K562 (cell line): Measurements from ENCODE around the gene KCNN4. TPM values are rescaled to one million over a fixed set of nuclear protein-coding genes. Genes with fewer than 3 reads are reported as not detected.

Experiments
- ATAC-seq: fragments of 200-7000 bp; cut with Tn5 transposase; 3 replicates; pipeline ENCODE4 v1.9.1; 2020; ENCODE audit warnings: moderate library complexity
- BruUV-seq: library from RNA; stranded (reverse); fragments of 400-500 nt; replicated peaks from 2 replicates; lab custom pipeline; 2021; lab: Mats Ljungman, UMichigan
- CTCF ChIA-PET: fragments of 300-600 bp; formaldehyde crosslinking; extraction: SDS; loops from one replicate; lab custom pipeline; 2021; ENCODE audit warnings: low intra/inter-chr PET ratio; lab: Yijun Ruan, JAX
- POLR2A ChIA-PET: fragments of 300-600, 350-650 bp; sonication (Branson Sonifier 250); formaldehyde crosslinking; extraction: SDS; loops from one replicate; lab custom pipeline; 2021; ENCODE audit warnings: antibody characterized with exemption, inconsistent platforms; lab: Yijun Ruan, JAX
- DNase-seq, 4 experiments: peaks; one replicate each; pipeline versions ENCODE4 v3.0.0 to v3.0.0-alpha.2; 2011 to 2018; ENCODE audit warnings: low spot score in 3 of 4, mixed read lengths in 3 of 4; ENCODE audit errors: extremely low read depth in 1 of 4
- FAIRE-seq: peaks from 2 replicates; lab custom pipeline; 2011; peaks lifted over from hg19 to GRCh38; lab: Jason Lieb, UNC
- H2AFZ ChIP-seq: 2 replicates; pipeline ENCODE4 v1.6.0; 2011; ENCODE audit warnings: low read depth, low read length, control low read depth, inconsistent platforms
- H3K27ac ChIP-seq: fragments of 200-600 bp; 3 replicates; pipeline ENCODE4 v1.8.0; 2011; ENCODE audit warnings: low read depth, mild to moderate bottlenecking, control low read depth, inconsistent platforms, low read length, moderate library complexity, mixed read lengths; ENCODE audit errors: extremely low read depth
- H3K27me3 ChIP-seq, 2 experiments: fragments of 300-600 bp in 1 of 2; 2 replicates in 1 of 2; 3 replicates in 1 of 2; pipeline versions ENCODE4 v1.6.0 to v1.8.0; 2011; ENCODE audit warnings: inconsistent platforms in 2 of 2, low read length in 2 of 2, mild to moderate bottlenecking in 1 of 2, mixed read lengths in 1 of 2, moderate library complexity in 1 of 2; ENCODE audit not compliant: control insufficient read depth in 2 of 2, insufficient read depth in 2 of 2
- H3K36me3 ChIP-seq: fragments of 300-600 bp; 3 replicates; pipeline ENCODE4 v1.8.0; 2011; ENCODE audit warnings: mild to moderate bottlenecking, low read length, inconsistent platforms; ENCODE audit not compliant: control insufficient read depth, insufficient read depth
- H3K4me1 ChIP-seq, 2 experiments: fragments of 200-600 bp in 1 of 2; replicated peaks in 1 of 2; 2 replicates in 1 of 2; 3 replicates in 1 of 2; pipeline versions ENCODE4 v1.5.1 to v1.8.0; 2011; ENCODE audit warnings: inconsistent platforms in 2 of 2, low read length in 2 of 2, mild to moderate bottlenecking in 1 of 2, mixed read lengths in 1 of 2, moderate library complexity in 1 of 2; ENCODE audit not compliant: control insufficient read depth in 2 of 2, insufficient read depth in 2 of 2
- H3K4me2 ChIP-seq: 2 replicates; pipeline ENCODE4 v1.6.1; 2011; ENCODE audit warnings: low read length, control low read depth, inconsistent platforms, mixed read lengths; ENCODE audit not compliant: insufficient read depth
- H3K4me3 ChIP-seq: fragments of 200-600 bp; sonication (generic), shearing (Covaris generic); 2 replicates; pipeline ENCODE4 v1.5.1; 2016; ENCODE audit warnings: control low read depth, inconsistent platforms
- H3K79me2 ChIP-seq: fragments of 200-600 bp; 3 replicates; pipeline ENCODE4 v1.8.0; 2011; ENCODE audit warnings: low read length, inconsistent platforms; ENCODE audit not compliant: control insufficient read depth, insufficient read depth
- H3K9ac ChIP-seq, 2 experiments: 2 replicates each; pipeline versions ENCODE4 v1.6.0 to v1.6.1; 2011; ENCODE audit warnings: low read depth in 2 of 2, low read length in 2 of 2, control low read depth in 1 of 2, inconsistent platforms in 1 of 2, mild to moderate bottlenecking in 1 of 2, mixed read lengths in 1 of 2; ENCODE audit not compliant: insufficient read depth in 1 of 2
- H3K9me1 ChIP-seq: one replicate; pipeline ENCODE4 v1.6.0; 2011; ENCODE audit warnings: inconsistent platforms, mild to moderate bottlenecking, low read length, moderate library complexity; ENCODE audit not compliant: control insufficient read depth, insufficient read depth
- H3K9me3 ChIP-seq: replicated peaks from 2 replicates; pipeline ENCODE4 v1.5.1; 2011; ENCODE audit warnings: low read depth, low read length, inconsistent platforms; ENCODE audit not compliant: control insufficient read depth, insufficient read depth
- H4K20me1 ChIP-seq: replicated peaks from 2 replicates; pipeline ENCODE4 v1.6.1; 2011; ENCODE audit warnings: low read length, inconsistent platforms, mixed read lengths; ENCODE audit not compliant: control insufficient read depth, insufficient read depth
- ARID1B ChIP-seq: fragments of 450-650 bp; IDR thresholded peaks from 2 replicates; pipeline ENCODE4 v1.6.1; 2016; ENCODE audit warnings: antibody characterized with exemption, mild to moderate bottlenecking, inconsistent platforms
- CCNT2 ChIP-seq: IDR thresholded peaks from 2 replicates; pipeline ENCODE4 v1.6.1; 2011; ENCODE audit warnings: borderline replicate concordance, low read depth, mild to moderate bottlenecking, moderate library complexity, mixed read lengths, low read length; ENCODE audit not compliant: insufficient read length; ENCODE audit errors: extremely low read depth
- EP400 ChIP-seq: fragments of 450-650 bp; IDR thresholded peaks from 2 replicates; pipeline ENCODE4 v1.6.1; 2017; ENCODE audit warnings: antibody characterized with exemption, mild to moderate bottlenecking, moderate library complexity
- FUS ChIP-seq: fragments of 200-400 bp; formaldehyde crosslinking; optimal IDR thresholded peaks from 2 replicates; pipeline ENCODE3; 2017; ENCODE audit warnings: low read depth, low read length
- HSF4 ChIP-seq: fragments of 250-450 bp; sonication (Bioruptor Pico); IDR thresholded peaks from 2 replicates; pipeline ENCODE4 v2.1.2; 2022; ENCODE audit warnings: mild to moderate bottlenecking, moderate library complexity, borderline replicate concordance
- TCF7 ChIP-seq: sonication (generic); IDR thresholded peaks from 2 replicates; pipeline ENCODE4 v1.6.1; 2016; ENCODE audit warnings: antibody characterized with exemption, borderline replicate concordance
- ZBTB17 ChIP-seq: fragments of 450-650 bp; formaldehyde crosslinking; IDR thresholded peaks from 2 replicates; pipeline ENCODE4 v1.4.0; 2020; ENCODE audit warnings: mild to moderate bottlenecking
- WGBS: fragments of 100-300 bp; shearing (Covaris generic); methylation state at CpG from one replicate; pipeline ENCODE4 v1.1.6; 2016; ENCODE audit warnings: low coverage, mixed read lengths; ENCODE audit not compliant: insufficient coverage; ENCODE audit errors: missing lambda C conversion rate; 5-methylcytosine and 5-hydroxymethylcytosine counted together
- in situ Hi-C: fragments of 300-500 bp; cut with MboI; formaldehyde crosslinking; loops from 4 replicates; pipeline ENCODE4 v1.15.0; 2018; ENCODE audit warnings: inconsistent platforms, mixed read lengths
- intact Hi-C: fragments of 100-400 bp; cut with micrococcal nuclease; formaldehyde crosslinking; loops from 2 replicates; pipeline ENCODE4 v1.14.2; 2022
- polyA plus RNA-seq, 8 experiments: library from polyadenylated mRNA; depleted of rRNA in 4 of 8; stranded (reverse) in 5 of 8; unstranded in 3 of 8; fragments of >200 nt; fragmentation: Nextera tagmentation in 2 of 8; fragmentation: Illumina TruSeq in 1 of 8; extraction: Ambion mirVana in 2 of 8; extraction: Trizol in 1 of 8; gene quantifications; 2 replicates each; pipeline versions ENCODE4 v1.2.1 to v1.2.3, GENCODE V29; 2011 to 2014; ENCODE audit warnings: inconsistent platforms in 1 of 8, missing spikeins in 1 of 8
- total RNA-seq, 7 experiments: library from RNA; depleted of rRNA in 6 of 7; stranded (reverse); fragments of >200 nt in 6 of 7; fragmentation: Illumina TruSeq in 2 of 7; extraction: Trizol in 2 of 7; gene quantifications; 2 replicates each; pipeline versions ENCODE4 v1.2.1 to v1.2.3, GENCODE V29; 2011 to 2021; ENCODE audit warnings: low replicate concordance in 1 of 7
- TF ChIP-seq, protein P1 (sequence below): fragments of 450-650 bp; IDR thresholded peaks from 2 replicates; pipeline ENCODE4 v1.6.1; 2016; ENCODE audit warnings: antibody characterized with exemption
- TF ChIP-seq, protein P2 (sequence below), 2 experiments: fragments of 450-650 bp; IDR thresholded peaks; 2 replicates each; pipeline ENCODE4 v1.6.1; 2016

KCNN4 gene
- total and polyA plus RNA-seq, 9 of the 15 experiments (the other 6 are each of a cell fraction or from before 2014, with no cell fraction given), result 0.53 to 37.7 (median 25.9) TPM

DNA sequence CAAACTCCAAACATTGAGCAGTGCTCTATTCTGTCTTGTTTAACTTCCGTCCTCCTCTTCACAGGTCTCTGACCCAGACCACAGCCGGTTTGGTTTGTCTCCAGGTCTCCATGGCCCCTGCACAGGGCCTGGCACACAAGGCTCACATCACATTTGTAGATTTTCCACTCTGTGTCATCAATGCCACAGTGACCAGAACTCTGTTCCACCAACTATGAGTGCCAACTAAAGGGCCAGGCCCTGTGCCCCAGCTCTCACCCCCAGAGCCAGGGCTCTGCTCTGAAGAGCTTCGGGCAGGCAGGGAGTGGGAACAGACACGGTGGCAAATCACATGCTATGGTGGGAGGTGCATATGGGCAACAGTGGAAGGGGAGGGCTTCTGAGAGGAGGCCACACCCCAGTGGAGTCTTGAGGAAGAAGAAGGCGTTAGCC is 42.0 kb downstream of the KCNN4 start:
- H3K9me1 ChIP-seq, result peaks cover 3% of the 10 kb centered on the region
- no peak for FAIRE-seq
- H3K36me3 ChIP-seq, result peaks cover 93% of the 10 kb centered on the region
- no peak for DNase-seq
- WGBS, result 67% methylated on average over 5 of the region's 5 CpGs
- CTCF ChIA-PET, result no interaction called here
- no peak for TF ChIP-seq FUS
- TF ChIP-seq EP400, result no peak
- no peak for TF ChIP-seq ARID1B
- no peak for TF ChIP-seq ZBTB17 (CRISPR knock-in tag)
- no peak for TF ChIP-seq HSF4 (CRISPR knock-in tag)
- TF ChIP-seq, protein P1, sequence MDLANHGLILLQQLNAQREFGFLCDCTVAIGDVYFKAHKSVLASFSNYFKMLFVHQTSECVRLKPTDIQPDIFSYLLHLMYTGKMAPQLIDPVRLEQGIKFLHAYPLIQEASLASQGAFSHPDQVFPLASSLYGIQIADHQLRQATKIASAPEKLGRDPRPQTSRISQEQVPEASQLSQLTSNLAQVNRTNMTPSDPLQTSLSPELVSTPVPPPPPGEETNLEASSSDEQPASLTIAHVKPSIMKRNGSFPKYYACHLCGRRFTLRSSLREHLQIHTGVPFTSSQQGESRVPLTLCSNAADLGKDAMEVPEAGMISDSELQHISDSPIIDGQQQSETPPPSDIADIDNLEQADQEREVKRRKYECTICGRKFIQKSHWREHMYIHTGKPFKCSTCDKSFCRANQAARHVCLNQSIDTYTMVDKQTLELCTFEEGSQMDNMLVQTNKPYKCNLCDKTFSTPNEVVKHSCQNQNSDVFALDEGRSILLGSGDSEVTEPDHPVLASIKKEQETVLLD, result no peak
- TF ChIP-seq CCNT2, result no peak
- TF ChIP-seq, protein P2, sequence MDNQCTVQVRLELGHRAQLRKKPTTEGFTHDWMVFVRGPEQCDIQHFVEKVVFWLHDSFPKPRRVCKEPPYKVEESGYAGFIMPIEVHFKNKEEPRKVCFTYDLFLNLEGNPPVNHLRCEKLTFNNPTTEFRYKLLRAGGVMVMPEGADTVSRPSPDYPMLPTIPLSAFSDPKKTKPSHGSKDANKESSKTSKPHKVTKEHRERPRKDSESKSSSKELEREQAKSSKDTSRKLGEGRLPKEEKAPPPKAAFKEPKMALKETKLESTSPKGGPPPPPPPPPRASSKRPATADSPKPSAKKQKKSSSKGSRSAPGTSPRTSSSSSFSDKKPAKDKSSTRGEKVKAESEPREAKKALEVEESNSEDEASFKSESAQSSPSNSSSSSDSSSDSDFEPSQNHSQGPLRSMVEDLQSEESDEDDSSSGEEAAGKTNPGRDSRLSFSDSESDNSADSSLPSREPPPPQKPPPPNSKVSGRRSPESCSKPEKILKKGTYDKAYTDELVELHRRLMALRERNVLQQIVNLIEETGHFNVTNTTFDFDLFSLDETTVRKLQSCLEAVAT (IDR thresholded peaks at IDR 0.05), result no peak
- no peak for TF ChIP-seq TCF7
- no peak for ATAC-seq
- H3K27me3 ChIP-seq, result no peaks in the 10 kb centered on the region
- H4K20me1 ChIP-seq, result no peaks in the 10 kb centered on the region; the same call in 1 of the 2 replicates
- no peak overlapping the region for H3K4me3 ChIP-seq
- in situ Hi-C loops (no loop called here), intact Hi-C loops (no loop called here)
- no peak overlapping the region for H2AFZ ChIP-seq
- POLR2A ChIA-PET, result interaction anchor here (0.6 to 0.7 kb wide), 3 partner anchors 9 to 79 kb away, joined by 3 to 4 read pairs (median 3); no protein-coding TSS in a partner anchor
- H3K9ac ChIP-seq, result 0 out of 4 replicates have a peak overlapping the region, but pooled peaks of 1 of the 2 experiments have one; percentile 38
- H3K27ac ChIP-seq, result no peak overlapping the region
- no peaks in the 10 kb centered on the region for H3K79me2 ChIP-seq
- H3K9me3 ChIP-seq, result no peaks in the 10 kb centered on the region
- no TSS peak for BruUV-seq
- H3K4me2 ChIP-seq, result no peak overlapping the region
- H3K4me1 ChIP-seq, result no peaks in the 10 kb centered on the region
